Astrocyte of the cerebellum (primary cell): Measurements from ENCODE around the gene LIMCH1.
"Not testable (repeated sequence)": the region's sequence is repeated elsewhere in the genome, so short reads cannot be mapped to it uniquely, and the experiment has no call there.

Experiments
- DNase-seq: peaks from one replicate; pipeline ENCODE4 v3.0.0-alpha.2; 2011; ENCODE audit warnings: low read depth
- H3K4me3 ChIP-seq: 2 replicates; pipeline ENCODE4 v1.5.1; 2011; ENCODE audit warnings: mild to moderate bottlenecking, low read depth, low read length, moderate library complexity
- CTCF ChIP-seq: IDR thresholded peaks from 2 replicates; pipeline ENCODE4 v1.5.1; 2012; ENCODE audit warnings: low read length, low read depth, moderate library complexity, mild to moderate bottlenecking; ENCODE audit errors: missing control alignments
- in situ Hi-C: cut with HindIII; loops from 2 replicates; pipeline ENCODE4 v1.10.0; 2017; ENCODE audit warnings: low sequenced_read_pairs

Gene LIMCH1

DNA sequence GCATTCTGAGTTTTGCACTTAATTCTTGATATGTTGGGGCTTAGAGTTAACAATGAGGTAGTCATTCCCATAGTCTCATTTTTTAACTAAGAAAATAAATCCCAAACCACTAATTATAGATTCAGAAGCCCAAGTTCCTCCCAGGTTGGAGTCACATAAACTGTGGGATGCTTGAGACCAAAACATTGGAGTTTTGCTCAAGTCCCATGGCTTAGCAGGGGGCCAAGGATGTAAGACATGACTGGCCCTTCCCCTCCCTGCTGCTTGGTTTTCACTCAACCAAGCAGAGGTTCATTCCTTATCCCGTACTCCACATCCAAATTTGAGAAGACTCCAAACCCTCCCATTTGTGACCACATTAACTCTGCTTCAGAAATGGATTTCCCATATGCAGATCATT lies 101.3 kb downstream of the LIMCH1 start:
- H3K4me3 ChIP-seq, result no peak overlapping the region
- TF ChIP-seq CTCF, result no peak
- in situ Hi-C loops, result no loop called here
- no peak for DNase-seq

DNA sequence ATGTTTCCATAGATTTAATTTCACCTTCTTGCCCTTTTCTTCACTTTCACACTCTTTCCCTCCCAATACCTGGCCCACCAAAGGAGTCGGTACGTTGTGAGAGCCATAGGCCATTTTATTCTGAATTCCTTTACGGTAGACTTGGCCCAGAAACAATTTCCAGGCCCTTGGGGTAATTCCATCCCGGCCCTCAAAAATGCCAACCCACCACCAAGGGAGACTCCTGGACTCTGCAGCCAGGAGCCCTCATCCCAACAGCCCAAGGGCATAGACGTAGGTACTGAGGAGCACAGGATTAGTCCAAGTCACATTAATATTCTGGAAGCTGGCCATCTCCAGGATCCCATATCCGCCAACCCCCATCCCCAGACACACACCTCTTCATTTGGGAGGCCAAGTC lies 102.9 kb downstream of the LIMCH1 start:
- DNase-seq, result no peak
- TF ChIP-seq CTCF, result no peak
- H3K4me3 ChIP-seq, result no peak overlapping the region
- in situ Hi-C loops, result no loop called here

DNA sequence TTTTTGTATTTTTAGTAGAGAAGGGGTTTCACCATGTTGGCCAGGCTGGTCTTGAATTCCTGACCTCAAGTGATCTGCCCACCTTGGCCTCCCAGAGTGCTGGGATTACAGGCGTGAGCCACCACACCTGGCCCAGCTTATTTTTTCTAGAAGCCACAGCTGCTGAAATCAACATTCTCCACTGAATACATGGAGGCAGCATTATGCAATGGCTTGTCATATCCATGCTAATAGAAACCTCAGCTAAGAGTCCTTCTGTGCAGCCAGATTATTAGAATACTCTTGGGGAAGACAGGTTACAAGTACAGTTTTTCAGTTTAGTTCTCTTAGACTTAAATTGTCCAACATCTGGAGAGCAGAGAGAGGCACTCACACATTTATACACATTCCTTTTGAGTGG lies 104.8 kb downstream of the LIMCH1 start:
- in situ Hi-C loops, H3K4me3 ChIP-seq, DNase-seq: not testable (repeated sequence)

- TF ChIP-seq CTCF, result no peak
- in situ Hi-C loops, result no loop called here
Measured at GRCh38 chr4:41643331-41643730, 105.4 kb downstream of the LIMCH1 start.

DNA sequence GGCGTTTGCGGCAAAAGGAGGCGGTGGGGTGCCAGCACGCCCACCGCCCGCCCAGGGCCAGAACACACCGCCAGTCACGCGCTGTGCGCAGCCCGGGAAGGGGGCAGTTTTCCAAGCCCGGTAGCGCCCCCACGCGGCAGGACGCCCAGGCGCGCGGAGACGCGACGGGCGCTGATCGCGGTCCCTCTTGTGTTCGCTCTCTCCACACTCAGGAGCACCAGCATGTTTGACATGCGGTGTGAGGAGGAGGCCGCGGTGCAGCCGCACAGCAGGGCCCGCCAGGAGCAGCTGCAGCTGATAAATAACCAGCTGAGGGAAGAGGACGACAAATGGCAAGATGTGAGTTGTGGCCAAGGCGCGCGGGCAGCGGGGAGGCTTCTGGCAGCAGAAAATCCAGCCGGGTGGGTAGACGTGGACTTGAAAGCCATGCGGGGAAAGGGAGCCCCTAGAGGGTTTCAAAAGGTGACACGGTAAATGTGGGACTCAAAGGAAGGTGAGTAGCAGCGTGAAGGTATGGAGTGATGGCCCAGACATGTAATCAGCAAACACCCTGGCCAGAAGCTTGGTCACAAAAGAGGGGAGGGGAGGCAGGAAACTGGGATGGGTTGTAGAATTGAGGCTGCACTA lies 106.4 kb downstream of the LIMCH1 start:
- peak; percentile 27 for DNase-seq
- in situ Hi-C loops, result no loop called here
- TF ChIP-seq CTCF, result peak; percentile 95
- H3K4me3 ChIP-seq, result peak overlapping the region; percentile 20

More at GRCh38 chr4:41643331-41643730, 105.4 kb downstream of the LIMCH1 start:
- no peak for DNase-seq
- no peak overlapping the region for H3K4me3 ChIP-seq

GRCh38 chr4:41644915-41645295 lies 106.9 kb downstream of the LIMCH1 start:
- TF ChIP-seq CTCF, result no peak
- in situ Hi-C loops, result no loop called here
- no peak for DNase-seq
- no peak overlapping the region for H3K4me3 ChIP-seq

DNA sequence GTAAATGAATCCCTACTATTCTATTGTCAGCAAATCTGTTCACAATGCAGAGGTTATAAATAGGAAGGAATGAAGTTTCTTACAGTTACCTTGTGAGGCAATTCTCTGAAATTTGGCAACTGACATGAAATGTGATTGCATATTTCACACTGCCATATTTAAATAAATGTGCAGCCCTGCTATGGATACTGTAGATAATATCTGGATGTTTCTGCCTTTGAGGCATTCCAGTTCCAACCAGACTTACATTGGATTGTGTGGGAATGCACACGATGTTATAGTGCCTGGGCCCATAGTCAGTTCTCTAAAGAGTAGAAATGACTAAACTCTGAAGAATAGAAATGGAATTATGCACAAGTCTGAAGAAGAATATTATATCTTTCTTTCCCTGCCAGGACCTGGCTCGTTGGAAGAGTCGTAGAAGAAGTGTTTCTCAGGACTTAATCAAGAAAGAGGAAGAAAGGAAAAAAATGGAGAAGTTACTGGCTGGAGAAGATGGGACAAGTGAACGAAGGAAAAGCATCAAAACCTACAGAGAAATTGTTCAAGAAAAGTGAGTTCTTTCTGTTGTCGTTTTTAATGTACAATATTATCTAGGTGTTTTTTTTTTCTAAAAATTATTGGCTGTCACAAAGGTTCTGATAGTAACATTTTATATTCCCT lies 107.9 kb downstream of the LIMCH1 start:
- no peak for DNase-seq
- in situ Hi-C loops, result no loop called here
- TF ChIP-seq CTCF, result no peak
- H3K4me3 ChIP-seq, result no peak overlapping the region
